HG02678 (cell line): ENCODE measurements around the gene EPB41L4A.
"Not testable (repeated sequence)": the region's sequence is repeated elsewhere in the genome, so short reads cannot be mapped to it uniquely, and the experiment has no call there.

Experiments used
- ATAC-seq: cut with Tn5 transposase; IDR thresholded peaks from one replicate; pipeline ENCODE4 v1.9.1; 2021; ENCODE audit warnings: mild to moderate bottlenecking, moderate library complexity; ENCODE audit not compliant: unreplicated experiment

EPB41L4A gene

DNA sequence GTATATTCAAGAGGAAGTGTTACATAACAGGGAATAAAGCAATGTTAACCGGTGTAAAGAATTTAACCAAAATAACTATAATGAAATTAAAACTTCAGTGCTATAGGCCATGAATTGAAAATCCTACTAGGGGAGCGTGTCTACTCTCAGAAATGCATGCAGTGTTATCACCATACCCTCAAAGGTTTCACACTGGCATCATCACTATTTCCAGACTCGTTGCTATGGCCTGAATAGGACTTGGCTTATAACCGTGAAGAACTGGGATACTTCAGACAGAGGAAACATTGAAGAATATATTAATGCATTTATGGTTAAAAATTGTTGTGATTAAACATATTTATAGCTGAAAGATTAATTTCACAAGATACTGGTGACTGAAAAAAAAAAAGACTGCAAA lies 154.9 kb downstream of the EPB41L4A start:
- ATAC-seq, result no peak

DNA sequence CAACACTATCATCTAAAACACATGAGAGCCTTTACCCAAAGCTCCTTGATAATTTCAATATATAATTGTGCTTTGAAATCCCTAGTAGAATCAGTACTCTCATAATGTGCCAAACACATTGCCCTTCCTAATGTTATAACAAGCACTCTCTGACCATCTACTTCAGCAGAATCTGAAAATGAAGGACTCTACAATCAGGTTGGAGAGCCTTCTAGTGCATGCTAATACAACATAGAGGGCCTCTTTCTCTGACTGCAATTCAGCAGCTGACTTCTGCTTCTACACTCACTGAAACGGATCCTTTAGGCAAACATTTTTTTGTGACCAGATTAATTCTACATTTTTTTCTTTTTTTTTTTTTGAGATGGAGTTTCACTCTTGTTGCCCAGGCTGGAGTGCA lies 155.6 kb downstream of the EPB41L4A start:
- no peak for ATAC-seq

DNA sequence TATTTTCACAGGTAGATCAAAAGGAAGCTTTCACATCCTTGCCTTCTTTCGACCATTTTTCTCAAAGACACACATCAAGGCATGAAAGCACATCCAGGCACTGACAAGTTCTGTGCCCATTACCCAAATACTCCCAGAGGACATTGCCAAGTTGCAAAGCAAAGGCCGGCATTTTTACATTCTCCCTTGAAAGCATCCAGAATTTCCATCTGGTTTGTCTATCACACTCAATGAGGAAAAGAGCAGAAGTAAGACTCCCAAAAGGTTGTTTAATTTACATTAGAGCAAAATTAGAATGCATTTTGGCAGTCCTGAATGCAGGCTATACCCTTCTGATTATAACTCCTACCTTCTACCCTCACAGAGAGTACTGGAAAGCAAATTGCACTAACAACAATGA lies 160.5 kb downstream of the EPB41L4A start:
- no peak for ATAC-seq

DNA sequence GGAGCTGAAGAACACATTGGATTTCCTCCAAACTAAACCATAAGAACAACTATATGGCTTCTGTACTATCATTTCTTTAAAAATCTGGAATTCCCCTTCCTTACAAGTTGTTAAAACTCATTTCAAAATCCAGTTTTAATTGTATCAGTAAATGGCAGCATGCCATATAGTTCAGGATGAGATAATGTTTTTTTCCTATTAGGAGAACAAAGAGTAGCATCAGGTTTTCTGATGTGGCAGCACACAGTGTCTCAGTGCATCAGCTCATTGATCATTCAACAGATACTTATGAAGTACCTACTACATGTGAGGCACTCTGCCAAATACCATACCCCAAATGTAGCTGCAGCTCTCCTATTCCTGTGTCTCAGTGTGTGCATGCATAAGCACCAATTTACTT lies 161.1 kb downstream of the EPB41L4A start:
- no peak for ATAC-seq

DNA sequence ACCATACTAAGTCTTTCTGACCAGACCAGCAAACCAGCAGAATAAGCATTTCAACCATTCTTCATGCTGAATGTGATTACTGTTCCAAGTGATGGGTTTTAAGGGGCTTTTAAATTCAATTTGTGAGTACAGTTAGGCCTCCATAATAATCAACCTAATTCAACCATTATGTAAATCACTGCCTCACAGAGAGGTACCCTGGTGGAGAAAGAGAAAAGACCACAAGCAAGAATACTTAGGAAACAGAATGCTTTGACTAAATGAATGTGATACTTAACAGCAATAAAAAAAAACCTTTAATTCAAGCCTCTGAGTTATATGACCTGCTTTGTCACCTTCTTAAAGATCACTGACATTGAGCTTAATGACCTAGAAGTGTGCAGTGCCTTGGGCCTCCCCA lies 162.1 kb downstream of the EPB41L4A start:
- no peak for ATAC-seq

DNA sequence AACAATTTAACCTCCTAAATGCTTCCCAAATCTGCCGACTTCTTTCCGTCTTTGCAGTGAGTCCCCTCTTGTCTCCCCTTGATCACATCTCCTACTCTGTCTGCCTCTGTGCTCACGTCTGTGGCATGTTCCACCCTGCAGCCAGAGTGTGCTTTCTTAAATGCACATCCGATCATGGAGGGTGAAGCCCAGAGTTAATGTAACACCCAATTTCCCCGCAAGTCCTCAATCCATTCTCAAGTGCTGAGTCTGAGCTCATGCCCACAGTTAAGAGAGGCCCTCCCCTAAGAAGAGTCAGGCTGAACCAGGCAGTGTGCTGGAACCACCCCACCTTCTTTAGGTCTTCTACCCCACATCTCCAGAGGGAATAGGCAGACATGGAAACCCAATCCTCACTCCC lies 164.8 kb downstream of the EPB41L4A start:
- no peak for ATAC-seq

DNA sequence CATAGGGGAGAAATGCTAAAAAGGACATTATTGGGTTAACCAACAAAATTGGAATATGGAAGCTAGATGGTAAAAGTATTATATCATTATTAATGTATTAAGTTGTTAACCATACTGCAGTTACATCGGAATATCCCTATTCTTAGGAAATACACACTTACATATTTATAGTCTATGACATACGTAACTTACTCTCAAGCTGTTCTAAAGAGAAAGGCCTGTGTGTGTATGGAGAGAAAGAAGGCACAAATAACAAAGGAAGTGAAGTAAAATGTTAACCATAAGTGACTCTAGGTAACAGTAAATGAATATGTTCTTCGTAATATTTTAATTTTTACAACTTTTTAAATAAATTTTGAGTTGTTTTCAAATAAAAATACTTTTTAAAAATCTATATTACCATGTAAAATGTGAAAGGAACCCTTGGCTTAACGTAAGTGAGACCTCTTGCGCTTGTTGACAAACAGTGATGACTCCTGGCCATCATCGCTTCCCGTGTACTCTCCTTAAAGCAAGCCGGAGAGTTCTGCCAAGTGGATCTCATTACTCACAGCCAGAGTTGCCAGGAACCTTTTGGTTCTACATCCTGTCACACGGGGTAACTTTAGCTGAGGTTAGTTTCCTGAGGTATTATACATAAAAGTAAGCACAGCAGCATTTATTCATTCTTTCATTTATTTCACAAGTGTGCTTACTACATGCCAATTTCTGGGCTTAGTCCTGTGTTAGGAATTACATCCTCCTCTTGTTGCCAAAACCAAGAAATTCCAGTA lies 165.4 kb downstream of the EPB41L4A start:
- no peak for ATAC-seq

DNA sequence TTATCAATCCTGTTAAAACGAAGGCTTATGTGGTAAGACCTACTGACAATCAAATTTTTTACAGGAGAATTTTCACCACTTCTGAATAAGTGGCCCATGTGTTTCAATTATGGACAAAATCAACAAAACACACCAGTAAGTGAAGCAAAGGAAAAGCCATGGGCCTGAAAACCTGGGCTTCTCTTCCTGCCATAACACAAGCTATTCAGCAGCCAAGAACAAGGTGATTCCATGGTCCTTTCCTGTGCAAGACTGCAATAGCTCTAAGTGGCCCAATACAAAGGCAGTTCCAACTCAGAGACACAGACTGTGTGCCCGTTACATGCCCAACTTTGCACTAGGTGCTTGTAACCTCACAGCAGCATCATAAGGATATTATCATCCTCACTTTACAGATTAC lies 168.5 kb downstream of the EPB41L4A start:
- no peak for ATAC-seq

DNA sequence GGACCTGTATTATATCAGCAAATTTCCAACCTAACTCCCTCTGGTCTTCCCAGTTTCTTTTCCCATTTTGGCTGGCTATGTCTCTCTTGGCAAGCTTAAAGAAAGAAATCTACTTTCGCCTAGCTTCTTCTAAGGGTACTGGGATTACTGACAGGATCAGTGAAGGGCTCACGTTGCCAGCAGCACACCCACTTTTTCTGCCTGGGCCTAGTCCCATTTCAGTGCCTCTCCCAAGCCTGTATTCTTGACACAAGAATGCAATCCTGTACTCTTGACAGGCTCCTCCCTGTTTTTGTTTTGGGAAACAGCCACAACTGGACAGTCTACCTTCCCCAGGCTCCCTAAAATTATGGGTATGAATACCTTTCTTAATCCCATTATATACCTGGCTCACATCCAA lies 170.5 kb downstream of the EPB41L4A start:
- no peak for ATAC-seq

DNA sequence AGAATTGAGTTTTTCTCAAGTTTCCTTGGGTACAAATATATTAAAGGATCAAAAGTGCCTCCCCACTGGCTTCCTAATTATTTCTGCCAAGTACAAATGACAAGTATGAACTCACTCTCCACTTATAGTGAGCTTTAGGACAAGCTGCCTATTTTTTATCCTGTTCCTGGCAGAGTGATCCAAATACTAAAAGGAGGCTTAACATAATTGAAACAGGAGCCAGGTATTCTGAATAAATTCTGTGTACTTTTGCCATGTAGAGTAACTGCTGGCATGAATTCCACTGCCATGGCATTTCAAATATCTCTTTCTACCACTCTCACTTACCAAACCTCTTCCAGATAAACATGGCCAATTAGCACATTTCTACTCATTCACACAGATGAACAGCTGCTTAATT lies 171.1 kb downstream of the EPB41L4A start:
- no peak for ATAC-seq

DNA sequence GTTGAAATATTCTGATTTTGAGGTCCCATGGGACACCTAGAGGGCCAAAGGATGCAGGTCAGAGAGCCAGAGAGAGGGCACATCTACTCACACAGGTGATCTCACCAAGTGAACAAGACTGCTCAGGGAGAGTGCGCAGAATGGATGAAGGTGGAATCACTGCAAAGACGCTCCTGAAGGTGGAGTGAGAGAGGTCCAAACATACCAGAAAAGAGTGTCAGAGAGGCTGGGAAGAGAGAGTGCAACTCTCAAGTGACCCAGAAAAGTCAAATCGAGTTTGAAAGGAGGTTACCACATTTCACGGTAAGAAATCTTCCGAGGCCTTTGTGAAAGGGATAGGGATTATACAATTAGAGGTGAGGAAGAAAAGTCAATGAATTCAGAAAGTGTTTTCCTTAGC lies 173.4 kb downstream of the EPB41L4A start:
- ATAC-seq, result no peak

DNA sequence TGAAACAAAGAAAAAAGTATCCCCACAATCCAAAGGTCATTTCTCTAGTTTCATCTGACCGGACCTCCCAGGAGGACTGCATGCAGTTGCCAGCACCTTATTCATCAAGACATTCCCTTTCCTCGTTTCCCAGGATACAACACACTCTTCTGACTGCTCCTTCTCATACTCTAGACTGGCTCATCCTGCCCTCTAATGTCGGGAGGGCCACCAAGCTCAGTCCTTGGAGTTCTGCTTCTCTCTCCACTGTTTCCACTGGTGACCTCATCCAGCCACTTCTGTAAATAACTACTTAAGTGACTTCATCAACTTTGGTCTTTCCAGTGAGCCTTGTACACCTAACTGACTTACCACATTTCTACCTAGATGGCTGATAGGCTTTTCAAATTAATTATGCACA lies 179.1 kb downstream of the EPB41L4A start:
- no peak for ATAC-seq

DNA sequence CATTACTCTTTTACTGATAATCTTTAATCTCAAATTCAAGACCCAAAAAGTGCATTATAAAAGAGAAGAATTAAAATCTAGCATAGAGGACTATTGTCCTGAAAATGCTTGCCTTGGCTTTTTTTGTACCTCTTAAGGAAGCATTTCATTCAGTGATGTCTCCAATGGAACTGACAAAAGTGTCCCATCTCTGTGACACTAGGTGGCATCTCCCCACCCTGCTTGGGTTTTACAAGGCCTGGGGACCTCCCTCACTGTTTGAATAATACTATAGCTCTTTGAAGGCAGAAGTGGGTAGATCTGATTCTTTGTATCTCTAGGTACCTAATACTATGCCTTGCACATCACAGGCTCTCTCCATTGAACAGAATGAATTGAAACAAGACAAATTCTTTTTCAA lies 180.6 kb downstream of the EPB41L4A start:
- no peak for ATAC-seq

DNA sequence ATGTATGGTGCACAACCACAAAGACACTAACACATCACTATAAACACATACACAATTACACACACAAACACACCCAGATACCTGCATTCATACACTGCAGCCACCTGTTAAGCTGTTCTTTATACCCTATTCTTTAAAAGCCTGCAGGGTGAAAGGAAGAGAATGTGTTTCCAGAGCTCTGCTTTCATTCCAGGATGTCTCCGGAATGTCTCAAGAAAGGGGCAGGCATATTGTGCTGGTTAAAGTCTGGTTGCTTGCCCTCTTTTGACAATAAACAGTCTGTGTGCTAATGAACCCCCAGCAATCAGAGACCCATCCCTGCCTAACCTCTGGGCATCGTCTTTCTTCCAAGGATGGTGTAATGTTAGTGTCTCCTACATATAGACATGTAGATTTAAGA lies 181.6 kb downstream of the EPB41L4A start:
- ATAC-seq, result no peak

DNA sequence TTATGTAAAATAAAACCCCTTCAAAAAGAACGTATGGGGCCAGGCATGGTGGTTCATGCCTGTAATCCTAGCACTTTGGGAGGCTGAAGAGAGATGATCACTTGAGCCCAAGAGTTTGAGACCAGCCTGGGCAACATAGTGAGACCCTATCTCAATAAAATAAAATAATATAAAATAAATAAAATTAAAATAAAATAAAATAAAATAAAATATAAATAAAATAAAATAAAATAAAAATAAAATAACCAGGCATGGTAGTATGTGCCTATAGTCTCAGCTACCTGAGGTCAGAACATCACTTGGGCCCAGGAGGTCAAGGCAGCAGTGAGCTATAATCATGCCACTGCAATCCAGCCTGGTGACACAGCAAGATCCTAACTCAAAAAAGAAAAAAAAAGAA lies 185.1 kb downstream of the EPB41L4A start:
- no peak for ATAC-seq

DNA sequence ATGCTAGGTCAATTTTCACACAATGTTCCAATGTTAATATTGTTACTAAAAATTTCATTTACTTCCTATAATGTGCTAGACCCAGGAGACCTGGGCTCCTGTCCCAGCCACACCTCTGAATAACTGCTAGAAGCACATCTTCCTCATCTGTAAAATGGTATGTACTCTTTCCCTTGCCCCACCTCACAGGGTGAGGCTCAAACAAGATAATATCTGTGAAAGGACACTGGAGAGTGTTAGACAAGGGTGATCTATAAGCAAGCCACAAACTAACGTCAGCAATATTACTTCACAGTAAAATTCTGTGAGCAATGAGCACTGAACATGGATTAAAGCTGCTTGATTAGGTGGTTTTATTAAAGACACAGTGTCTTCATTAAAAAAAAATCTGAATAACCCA lies 186.4 kb downstream of the EPB41L4A start:
- ATAC-seq, result no peak

DNA sequence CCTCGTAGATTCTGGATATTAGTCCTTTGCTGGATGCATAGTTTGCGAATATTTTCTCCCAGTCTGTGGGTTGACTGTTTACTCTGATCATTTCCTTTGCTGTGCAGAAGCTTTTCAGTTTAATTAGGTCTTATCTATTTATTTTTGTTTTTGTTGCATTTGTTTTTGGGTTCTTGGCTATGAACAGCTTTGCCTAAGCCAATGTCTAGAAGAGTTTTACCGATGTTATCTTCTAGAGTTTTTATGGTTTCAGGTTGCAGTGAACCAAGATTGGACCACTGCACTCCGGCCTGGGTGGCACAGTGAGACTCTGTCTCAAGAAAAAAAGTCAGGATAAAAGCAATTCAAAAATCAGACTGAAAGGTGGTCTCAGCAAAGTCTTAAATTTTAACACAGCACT lies 188.5 kb downstream of the EPB41L4A start:
- ATAC-seq, result no peak

DNA sequence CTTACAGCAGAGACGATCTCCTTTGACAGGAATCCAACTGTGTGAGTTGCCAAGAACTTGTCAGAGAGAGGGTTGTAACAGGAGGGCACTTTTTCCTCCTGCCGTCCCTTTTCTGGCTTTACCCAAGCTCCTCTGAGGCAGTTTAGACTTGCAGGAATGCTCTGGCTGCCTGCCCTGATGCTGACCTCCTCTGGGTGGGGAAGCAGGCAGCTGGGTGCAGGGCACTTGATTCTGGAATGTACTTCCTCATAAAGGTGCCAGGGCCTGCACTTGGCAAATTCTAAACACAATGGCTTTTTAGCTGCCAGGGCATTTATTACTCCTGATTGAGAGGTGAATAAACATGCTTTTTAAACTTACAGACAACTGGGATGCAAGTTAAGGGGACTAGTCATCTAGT lies 190.4 kb downstream of the EPB41L4A start:
- ATAC-seq, result no peak

DNA sequence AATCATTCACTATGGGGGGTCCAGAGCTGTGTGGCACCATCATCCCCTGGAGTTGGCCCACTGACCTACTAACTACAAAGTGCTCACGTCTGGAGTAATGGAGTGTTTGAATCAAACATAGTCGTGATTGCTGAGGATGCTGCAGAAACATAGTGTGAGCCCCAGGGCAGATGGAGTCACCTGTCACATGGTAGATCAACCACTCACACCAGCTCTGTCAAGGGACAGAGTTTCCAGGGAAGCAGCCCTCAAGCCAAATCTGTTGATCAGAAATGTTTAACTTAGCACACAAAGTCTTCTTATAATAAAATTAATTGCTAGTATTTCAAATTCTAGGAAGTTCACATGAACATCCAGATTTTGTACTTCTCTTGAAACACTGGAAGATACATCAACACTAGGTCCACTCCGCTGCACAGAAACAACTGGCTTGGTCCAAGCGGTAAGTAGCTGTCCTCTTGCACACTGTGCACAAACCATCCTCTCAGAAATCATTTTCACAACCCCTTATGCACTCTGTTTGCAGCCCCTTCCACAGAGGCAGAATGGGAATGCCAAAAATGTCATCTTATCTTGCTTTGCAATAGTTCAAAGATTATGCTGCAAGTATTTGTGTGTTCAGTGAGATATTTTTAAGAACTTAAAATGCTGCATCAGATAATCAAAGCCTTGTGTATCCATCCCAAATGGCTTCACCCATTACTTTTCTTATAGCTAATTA lies 191.0 kb downstream of the EPB41L4A start:
- no peak for ATAC-seq

DNA sequence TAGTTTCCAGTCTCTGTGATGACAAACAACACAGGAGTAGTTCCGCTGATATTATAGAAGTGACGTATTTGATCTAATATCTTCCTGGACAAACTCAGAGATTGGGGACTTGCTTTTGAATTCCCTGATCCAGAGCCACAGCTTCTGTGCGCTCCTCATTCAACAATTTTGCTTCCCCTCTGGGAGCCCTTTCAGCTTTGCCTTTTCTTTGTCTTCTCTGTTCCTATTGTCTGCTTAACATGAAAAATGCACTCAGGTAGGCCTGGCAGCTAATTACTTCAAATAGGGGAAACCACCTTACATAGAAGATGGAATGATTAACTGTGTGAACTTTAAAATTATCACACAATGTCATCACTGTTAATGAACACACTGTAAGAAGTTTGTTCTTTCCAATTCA lies 192.9 kb downstream of the EPB41L4A start:
- no peak for ATAC-seq

DNA sequence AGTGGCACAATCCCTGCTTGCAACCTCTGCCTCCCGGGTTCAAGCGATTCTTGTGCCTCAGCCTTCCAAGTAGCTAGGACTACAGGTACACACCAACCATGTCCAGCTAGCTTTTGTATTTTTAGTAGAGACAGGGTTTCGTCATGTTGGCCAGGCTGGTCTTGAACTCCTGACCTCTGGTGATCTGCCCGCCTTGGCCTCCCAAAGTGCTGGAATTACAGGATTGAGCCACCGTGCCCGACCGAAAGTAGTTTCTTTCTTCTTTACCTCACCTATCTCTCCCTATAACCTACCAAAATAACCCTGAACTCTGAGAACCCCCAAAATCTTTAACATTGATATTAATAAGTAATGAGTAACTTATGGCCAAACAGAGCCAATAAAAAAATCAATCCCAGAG lies 196.1 kb downstream of the EPB41L4A start:
- not testable (repeated sequence) for ATAC-seq

DNA sequence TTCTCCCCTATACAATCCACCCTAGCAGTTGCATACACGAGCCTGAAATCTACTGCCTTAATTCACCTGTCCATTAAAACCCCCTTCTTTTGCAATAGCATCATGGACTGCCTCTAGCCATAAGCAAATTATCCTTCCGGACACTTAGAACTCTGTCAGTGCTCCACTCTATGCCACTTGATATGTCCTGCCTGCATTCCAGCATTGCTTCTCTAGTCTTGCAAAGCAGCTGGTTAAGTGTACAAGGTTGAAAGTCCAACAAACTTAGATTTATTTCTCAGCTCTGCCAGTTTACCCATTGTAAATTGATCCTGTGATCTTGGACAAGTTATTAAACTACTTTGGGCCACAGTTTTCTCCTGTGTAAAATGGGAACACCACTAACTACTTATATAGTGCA lies 197.9 kb downstream of the EPB41L4A start:
- no peak for ATAC-seq

DNA sequence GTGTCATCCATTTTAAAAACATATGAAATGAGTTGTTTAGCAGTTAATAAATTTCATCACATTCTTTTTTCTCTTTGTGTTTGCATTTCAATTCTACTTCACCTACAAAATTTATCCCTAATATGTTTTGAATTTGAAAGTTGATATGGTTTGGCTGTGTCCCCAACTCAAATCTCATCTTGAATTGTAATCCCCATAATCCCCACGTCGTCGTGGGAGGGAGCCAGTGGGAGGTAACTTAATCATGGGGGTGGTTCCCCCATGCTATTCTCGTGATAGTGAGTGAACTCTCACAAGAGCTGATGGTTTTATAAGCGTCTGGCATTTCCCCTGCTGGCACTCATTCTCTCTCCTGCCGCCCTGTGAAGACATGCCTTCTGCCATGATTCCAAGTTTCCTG lies 200.1 kb downstream of the EPB41L4A start:
- ATAC-seq, result no peak
